WERI-Rb-1 (cell line): ENCODE measurements around the gene B4GALT5.
"Not testable (repeated sequence)": the region's sequence is repeated elsewhere in the genome, so short reads cannot be mapped to it uniquely, and the experiment has no call there.

Experiments used
- DNase-seq: peaks from one replicate; pipeline ENCODE4 v3.0.0-alpha.2; 2020
- H3K27ac ChIP-seq: fragments of 250-450 bp; sonication (Bioruptor Pico); 2 replicates; pipeline ENCODE4 v1.5.1; 2020; ENCODE audit warnings: mild to moderate bottlenecking, moderate library complexity
- H3K27me3 ChIP-seq: fragments of 250-450 bp; sonication (Bioruptor Pico); 2 replicates; pipeline ENCODE4 v1.5.1; 2021; ENCODE audit warnings: mild to moderate bottlenecking, low read depth, moderate library complexity; ENCODE audit not compliant: insufficient read depth, severe bottlenecking
- H3K36me3 ChIP-seq: fragments of 250-450 bp; sonication (Bioruptor Pico); 2 replicates; pipeline ENCODE4 v1.5.1; 2020; ENCODE audit warnings: mild to moderate bottlenecking, moderate library complexity
- H3K4me3 ChIP-seq: 2 replicates; pipeline ENCODE4 v1.5.1; 2011; ENCODE audit warnings: low read depth, mild to moderate bottlenecking, control low read depth, low read length
- H3K9me3 ChIP-seq: fragments of 250-450 bp; sonication (Bioruptor Pico); 2 replicates; pipeline ENCODE4 v1.5.1; 2021; ENCODE audit warnings: mild to moderate bottlenecking, moderate library complexity; ENCODE audit not compliant: severe bottlenecking
- TF ChIP-seq, protein P1 (sequence below): IDR thresholded peaks from 2 replicates; pipeline ENCODE4 v1.5.1; 2011; ENCODE audit warnings: low read depth, mild to moderate bottlenecking, control low read depth, inconsistent platforms, low read length

The B4GALT5 gene

DNA sequence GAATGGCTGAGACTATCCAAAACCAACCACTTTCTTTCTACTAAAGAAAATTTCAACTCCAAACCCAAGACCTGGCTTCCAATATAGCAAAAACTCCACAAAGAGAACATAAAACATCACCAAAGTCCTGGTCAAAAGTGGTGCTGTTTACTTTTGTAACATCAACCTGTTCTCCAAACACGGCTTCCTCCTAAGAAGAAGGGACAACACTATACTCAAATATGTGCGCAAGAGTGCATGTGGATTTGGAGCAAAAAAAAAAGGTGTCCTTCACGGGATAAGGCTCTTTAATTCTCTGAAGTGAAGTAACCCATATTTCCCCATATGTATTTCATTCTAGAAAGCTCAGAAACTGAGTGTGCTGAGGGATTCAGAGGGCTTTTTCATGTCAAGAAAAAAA lies 6.6 kb downstream of the B4GALT5 start:
- DNase-seq: no peak

DNA sequence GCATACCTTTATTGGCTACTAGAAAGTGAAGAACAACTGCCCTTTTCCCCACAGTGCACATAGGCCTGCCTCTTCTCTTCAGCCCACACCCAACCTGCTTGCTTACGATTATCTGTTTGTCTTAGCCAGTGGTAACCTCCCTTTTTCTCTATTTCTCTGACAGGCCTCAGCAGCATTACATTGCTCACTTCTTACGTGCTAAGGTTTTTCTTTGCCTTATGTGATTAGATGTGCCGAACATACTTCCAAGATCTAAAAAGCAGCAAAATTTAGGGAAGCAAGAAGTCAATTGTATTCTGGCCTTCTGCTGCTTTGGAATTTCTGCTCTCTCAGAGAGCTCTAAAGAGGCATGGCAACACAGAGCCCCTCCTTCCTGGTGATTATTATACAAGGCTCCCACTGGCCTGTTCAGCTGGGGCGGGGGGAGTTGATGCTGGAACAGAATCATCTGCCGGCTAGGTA lies 7.0 kb downstream of the B4GALT5 start:
- TF ChIP-seq, protein P1, sequence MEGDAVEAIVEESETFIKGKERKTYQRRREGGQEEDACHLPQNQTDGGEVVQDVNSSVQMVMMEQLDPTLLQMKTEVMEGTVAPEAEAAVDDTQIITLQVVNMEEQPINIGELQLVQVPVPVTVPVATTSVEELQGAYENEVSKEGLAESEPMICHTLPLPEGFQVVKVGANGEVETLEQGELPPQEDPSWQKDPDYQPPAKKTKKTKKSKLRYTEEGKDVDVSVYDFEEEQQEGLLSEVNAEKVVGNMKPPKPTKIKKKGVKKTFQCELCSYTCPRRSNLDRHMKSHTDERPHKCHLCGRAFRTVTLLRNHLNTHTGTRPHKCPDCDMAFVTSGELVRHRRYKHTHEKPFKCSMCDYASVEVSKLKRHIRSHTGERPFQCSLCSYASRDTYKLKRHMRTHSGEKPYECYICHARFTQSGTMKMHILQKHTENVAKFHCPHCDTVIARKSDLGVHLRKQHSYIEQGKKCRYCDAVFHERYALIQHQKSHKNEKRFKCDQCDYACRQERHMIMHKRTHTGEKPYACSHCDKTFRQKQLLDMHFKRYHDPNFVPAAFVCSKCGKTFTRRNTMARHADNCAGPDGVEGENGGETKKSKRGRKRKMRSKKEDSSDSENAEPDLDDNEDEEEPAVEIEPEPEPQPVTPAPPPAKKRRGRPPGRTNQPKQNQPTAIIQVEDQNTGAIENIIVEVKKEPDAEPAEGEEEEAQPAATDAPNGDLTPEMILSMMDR: no peak
- Histone ChIP-seq H3K27me3 (no peaks in the 10 kb centered on the region), H3K4me3 (no peak overlapping the region), H3K27ac (no peak overlapping the region), H3K36me3 (no peaks in the 10 kb centered on the region; the same call in 1 of the 2 replicates), H3K9me3 (no peaks in the 10 kb centered on the region)
- no peak for DNase-seq

More for the DNA sequence above, 6.6 kb downstream of the B4GALT5 start:
- H3K4me3 ChIP-seq: no peak overlapping the region
- no peaks in the 10 kb centered on the region; the same call in 1 of the 2 replicates for H3K36me3 ChIP-seq
- H3K9me3 ChIP-seq: no peaks in the 10 kb centered on the region
- H3K27ac ChIP-seq: no peak overlapping the region
- H3K27me3 ChIP-seq: no peaks in the 10 kb centered on the region
- TF ChIP-seq, protein P1: no peak

DNA sequence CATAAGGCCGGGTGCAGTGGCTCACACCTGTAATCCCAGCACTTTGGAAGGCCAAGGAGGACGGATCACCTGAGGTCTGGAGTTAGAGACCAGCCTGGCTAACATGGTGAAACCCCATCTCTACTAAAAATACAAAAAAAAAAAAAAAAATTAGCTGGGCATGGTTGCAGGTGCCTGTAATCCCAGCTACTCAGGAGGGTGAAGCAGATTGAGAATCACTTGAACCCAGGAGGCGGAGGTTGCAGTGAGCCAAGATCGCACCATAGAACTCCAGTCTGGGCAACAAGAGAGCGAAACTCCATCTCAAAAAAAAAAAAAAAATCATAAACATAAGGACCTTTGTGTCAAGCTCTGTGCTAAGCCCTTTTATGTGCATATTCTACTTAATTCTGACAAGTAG lies 7.8 kb downstream of the B4GALT5 start:
- H3K36me3 ChIP-seq, H3K9me3 ChIP-seq, H3K27me3 ChIP-seq, H3K27ac ChIP-seq, H3K4me3 ChIP-seq, DNase-seq: not testable (repeated sequence)

DNA sequence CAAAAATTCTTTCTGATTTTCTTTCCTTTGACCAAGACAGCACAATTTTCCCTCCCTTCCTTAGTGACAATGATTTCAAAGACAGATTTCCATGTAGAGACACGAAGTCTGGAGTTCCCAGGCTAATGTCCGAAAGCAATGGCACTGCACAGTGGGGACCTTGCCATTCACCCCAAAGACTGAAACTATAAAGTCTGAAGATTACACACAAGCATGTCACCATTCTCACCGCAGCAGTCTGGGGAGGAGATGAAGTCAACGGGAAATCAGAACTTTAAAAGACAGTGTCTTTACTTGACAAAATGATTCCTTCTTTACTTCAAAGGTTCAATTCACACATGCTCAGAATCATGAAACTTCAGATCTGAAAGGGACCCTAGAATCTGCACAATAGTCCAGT lies 8.3 kb downstream of the B4GALT5 start:
- TF ChIP-seq, protein P1: no peak
- H3K36me3 ChIP-seq: no peaks in the 10 kb centered on the region; the same call in 1 of the 2 replicates
- no peaks in the 10 kb centered on the region for H3K27me3 ChIP-seq
- no peak overlapping the region for H3K27ac ChIP-seq
- H3K4me3 ChIP-seq: no peak overlapping the region
- no peaks in the 10 kb centered on the region for H3K9me3 ChIP-seq
- no peak for DNase-seq

DNA sequence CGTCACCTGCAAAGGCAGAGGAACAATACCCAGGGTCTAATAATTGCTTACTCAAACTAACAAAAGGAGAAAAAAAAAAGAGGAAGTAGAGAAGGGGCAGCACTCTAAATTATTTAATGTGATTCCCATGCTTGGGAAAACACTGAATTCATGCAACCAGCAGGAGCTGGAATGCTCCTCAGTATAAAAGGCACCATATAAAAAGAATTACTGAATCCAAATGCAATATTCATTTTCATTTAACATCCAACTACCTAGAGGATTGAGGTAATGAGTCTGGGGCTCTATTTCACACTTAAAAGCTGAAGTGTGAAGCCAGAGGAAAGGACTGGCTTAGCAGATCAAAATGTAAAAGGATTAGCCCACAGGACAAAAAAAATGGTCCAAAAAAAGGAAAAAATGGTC lies 8.7 kb downstream of the B4GALT5 start:
- H3K27ac ChIP-seq: no peak overlapping the region
- H3K36me3 ChIP-seq: no peaks in the 10 kb centered on the region; the same call in 1 of the 2 replicates
- DNase-seq: no peak
- H3K9me3 ChIP-seq: no peaks in the 10 kb centered on the region
- TF ChIP-seq, protein P1: no peak
- H3K4me3 ChIP-seq: no peak overlapping the region
- no peaks in the 10 kb centered on the region for H3K27me3 ChIP-seq

DNA sequence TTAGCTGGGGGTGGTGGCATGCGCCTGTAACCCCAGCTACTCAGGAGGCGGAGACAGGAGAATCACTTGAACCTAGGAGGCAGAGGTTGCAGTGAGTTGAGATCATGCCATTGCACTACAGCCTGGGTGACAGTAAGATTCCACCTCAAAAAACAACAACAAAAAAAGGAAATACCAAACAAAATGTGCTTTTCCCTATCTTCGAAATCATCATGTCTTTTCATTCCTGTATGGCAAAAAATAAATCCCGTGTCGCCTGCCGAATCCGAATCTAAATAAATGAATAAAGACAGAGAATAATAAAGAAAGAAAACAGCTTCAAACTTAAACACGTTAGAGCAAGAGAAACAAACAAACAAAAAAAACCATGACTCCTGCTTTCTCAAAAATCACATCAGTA lies 11.8 kb downstream of the B4GALT5 start:
- DNase-seq: no peak
- Histone ChIP-seq H3K9me3 (no peaks in the 10 kb centered on the region), H3K36me3 (no peaks in the 10 kb centered on the region; the same call in 1 of the 2 replicates), H3K27ac (no peak overlapping the region), H3K4me3 (no peak overlapping the region), H3K27me3 (no peaks in the 10 kb centered on the region)
- TF ChIP-seq, protein P1: no peak
